SIG-M5 treated with dmso at 0.1 percent for 504 hours (cell line): ENCODE measurements around the gene RGS13.
A peak's percentile ranks its signal among the peaks of the same experiment; 100 is the strongest.

Experiments used
- DNase-seq: peaks from one replicate; lab custom pipeline; 2025; ENCODE audit not compliant: unreplicated experiment; lab: John Stamatoyannopoulos, UW

RGS13 gene, protein sequence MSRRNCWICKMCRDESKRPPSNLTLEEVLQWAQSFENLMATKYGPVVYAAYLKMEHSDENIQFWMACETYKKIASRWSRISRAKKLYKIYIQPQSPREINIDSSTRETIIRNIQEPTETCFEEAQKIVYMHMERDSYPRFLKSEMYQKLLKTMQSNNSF

GRCh38 chr1:192635939-192636338, at the start of gene RGS13:
TSS of gene RGS13 (plus strand) at chr1:192636147. CDS start at chr1:192644335, 8,188 bp downstream.
- DNase-seq: no peak

DNA sequence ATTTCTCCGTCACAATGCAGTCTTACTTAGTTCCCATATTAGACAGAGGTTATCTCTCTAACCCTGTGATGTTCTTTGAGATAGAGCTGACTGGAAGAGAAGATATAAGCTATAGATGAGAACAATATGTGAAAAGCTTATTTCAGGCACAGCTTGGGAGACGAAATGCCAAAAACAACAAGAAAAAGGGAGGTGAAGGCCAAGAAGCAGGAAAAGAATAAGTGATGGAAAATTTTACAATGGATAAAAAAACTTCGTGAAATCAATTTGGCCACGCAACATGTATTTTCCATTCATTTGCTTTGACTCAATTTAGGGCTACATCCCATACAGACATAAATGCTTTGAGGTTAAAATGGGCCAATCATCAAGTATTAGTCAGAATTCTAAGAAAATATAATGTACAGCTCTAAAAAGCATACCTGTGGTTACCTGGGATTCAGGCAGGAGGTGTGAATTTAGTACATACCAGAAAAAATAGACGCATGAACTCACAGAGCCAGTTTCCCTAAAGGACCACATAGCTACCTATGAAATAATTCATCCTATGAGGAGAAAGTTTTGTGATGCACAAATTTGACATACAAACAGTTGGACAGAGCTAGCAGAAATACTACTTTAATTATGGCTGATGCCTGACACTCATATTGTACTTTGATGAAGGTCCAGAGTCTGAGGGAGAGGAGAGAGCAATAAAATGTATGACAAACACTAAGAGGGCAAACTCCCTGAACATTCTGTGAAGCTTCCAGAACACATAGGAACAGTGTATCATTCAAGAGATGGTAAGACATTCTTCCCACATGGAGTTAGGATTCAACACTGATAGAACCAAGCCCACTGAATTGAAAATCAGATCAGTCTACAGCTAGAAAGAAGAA, 48.3 kb upstream of the RGS13 start:
- DNase-seq: no peak

DNA sequence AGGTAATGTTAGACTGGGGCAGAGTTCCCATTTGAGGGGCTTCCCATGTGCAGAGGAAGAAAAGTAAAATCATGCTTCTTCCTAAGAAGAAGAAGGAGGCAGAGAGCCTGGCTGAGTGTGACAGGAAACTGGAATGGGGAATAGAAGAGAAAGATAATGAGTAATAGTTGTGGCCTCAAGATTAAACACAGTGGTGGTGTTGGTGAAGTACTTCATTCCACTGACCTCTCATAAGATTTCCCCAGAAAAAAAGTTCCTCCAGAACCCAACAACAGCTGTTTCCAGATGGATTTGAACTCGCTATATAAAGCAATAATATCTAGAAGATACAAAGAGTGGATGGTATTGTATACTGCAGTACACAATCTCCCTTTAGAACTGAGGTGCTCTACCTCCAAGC, 47.4 kb upstream of the RGS13 start:
- no peak for DNase-seq

DNA sequence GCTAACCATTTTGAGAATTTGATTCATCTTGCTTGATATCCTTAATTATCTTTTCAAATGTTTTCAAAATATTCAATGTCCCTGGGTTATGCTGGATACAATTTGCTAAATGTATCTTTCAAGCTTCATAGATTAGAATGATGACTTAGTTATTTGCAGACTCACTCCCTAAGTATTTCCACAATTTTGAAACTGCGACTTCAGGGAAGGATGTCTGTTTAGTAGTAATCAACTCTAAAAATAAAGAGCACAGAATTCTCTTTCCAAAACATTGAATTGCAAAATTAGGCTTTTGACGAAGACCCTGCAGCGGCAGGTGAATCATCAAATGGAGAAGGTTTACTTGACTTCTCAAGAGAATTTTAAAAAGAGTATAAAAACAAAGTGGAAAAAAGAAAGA, 46.1 kb upstream of the RGS13 start:
- no peak for DNase-seq

DNA sequence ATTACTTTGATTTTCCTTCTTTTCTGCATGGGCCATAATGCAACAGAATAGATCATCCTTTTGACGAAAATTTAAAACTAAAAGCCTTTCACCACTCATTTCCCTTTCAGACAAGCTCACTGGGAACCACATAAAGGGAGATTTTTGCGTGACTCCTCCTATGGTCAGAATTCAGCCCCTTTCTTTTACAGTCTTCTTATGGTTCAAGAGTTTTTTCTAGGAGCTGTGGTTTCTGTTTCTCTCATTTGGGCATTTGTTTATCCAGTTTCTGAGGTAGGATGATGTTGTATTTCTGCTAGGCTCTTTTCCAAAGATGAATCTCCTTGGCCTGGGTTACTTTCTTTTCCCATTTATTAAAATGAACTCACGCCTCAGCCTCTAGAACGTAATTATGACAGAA, 43.4 kb upstream of the RGS13 start:
- DNase-seq: no peak

DNA sequence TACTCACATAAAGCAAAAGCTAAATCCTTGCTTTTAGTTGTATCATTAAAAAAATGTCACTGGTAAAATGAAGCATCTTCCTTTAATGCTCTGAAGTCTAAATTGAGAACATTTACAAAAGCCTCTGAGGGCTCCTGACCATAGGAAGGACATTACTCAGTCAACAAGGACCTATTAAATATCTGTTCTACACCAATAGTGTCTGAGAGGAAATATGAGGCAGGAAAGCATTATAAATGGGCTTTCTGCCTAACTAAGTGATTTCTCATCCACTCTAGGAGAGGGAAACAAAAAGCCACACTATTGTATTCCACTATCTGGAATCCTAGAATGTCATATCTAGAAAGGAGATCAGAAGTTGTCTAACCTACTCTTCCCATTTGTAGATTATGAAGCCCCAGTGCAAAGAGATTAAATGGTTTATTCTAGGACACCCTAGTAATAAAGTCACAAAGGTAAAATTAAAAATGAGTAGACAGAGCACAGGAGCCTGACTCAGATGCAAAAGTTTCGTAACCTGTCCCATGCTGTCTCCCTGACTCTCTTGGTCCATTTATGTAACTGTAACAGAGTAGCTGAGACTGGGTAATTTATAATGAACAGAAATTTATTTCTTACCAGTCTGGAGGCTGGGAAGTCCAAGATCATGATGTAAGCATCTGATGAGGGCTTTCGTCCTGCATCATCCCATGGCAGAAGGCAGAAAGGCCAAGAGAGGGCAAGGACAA, 42.8 kb upstream of the RGS13 start:
- DNase-seq: no peak

DNA sequence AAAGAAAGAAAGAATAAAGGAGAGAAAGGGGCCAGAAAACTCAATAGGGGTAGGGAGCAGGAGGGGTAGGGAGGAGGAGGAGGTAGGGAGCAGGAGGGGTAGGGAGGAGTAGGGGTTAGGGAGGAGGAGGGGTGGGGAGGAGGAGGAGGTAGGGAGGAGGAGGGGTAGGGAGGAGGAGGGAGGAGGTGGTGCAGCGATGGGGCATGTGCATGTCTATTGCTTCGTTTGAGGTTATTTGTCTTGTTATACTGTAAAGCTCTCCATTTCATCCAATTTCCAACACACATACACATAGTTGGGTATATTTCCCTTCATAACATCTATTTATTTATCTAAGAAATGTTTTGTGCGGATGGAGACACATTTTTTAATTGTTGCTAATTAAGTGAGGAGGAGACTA, 40.6 kb upstream of the RGS13 start:
- DNase-seq: no peak

DNA sequence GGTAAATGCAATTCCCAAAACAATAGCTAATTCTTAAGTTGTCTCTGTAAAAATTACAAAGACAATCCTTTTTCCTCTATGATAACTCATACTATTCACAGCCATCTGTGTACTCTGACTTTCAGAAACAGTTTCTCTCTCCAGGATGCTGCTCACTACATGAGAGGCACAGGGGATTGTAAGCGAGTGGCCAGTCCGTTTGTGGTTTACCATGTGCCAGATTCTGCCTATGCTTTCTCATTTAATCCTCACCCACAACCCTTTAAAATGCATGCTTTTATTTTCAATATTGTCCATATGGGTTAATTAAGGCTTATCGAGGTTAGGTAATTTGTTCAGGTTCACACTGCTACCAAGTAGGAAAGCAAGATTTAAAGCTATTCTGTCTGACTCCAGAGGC, 37.4 kb upstream of the RGS13 start:
- no peak for DNase-seq

GRCh38 chr1:192600275-192600674, 35.7 kb upstream of the RGS13 start:
- no peak for DNase-seq

- no peak for DNase-seq
Observed at GRCh38 chr1:192601143-192601542, 34.8 kb upstream of the RGS13 start.

DNA sequence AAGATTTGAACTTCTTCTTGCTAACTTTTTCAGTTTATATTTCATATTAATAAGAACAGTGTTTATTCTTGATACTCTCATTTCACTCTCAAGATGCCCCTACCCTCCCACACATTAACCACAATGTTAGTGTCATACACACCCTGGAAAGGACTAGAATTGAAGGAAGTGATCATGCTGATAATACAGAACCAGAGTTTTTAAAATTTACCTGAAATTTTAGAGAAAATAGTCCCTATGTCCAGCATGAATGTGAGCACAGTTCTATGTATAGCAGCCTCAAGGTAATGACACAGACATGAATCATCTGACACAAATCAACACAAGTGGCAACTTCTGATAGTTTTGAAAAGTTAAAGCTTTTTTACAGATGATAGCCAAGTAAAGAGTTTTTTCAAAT, 34.4 kb upstream of the RGS13 start:
- DNase-seq: no peak

GRCh38 chr1:192602757-192603156, 33.2 kb upstream of the RGS13 start:
- no peak for DNase-seq

- DNase-seq: no peak
Observed at GRCh38 chr1:192603218-192603787, 32.6 kb upstream of the RGS13 start.

DNA sequence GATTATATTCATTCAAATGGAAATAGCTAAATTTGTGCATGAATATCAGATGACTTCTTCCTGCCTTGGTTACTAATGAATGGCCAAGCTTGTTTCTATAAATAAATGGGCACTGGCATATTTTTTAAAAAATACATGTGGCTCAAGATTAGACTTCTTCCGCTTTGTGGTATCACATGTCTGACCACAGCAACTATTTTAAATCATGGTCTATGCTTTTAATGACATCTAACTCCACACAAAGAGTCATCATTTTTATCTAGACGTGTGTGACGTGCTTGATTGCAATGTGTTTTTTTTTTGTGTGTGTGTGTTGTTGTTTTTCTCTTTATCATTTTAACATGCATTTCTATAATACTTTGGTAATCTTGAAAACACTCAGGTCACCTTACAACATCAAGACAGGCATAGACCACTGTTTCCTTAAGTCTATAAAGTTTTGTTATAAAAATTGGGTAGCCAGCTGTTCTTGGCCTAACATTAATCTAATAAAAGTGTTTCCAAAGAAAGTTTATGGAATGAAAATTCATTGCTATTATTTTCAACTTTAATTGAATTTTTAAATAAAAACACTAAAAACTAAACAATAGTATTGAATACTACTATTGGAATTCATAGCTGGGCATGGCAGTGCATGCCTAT, 30.8 kb upstream of the RGS13 start:
- DNase-seq: peak; percentile 56

GRCh38 chr1:192608671-192609070, 27.3 kb upstream of the RGS13 start:
- no peak for DNase-seq

- peak; percentile 92 for DNase-seq
Observed at GRCh38 chr1:192609110-192610079, 26.6 kb upstream of the RGS13 start.

GRCh38 chr1:192610112-192610889, 25.6 kb upstream of the RGS13 start:
- peak; percentile 36 for DNase-seq

GRCh38 chr1:192615055-192615454, 20.9 kb upstream of the RGS13 start:
- no peak for DNase-seq

GRCh38 chr1:192620071-192620635, 15.8 kb upstream of the RGS13 start:
- DNase-seq: no peak
